Adrenal gland (tissue), 12 donors: Measurements from ENCODE around the gene FGF19. TPM values are rescaled to one million over a fixed set of nuclear protein-coding genes. Genes with fewer than 3 reads are reported as not detected.

ENCODE experiments used
- DNase-seq, 7 donors: peaks; one replicate each; pipeline ENCODE4 v3.0.0-alpha.2; 2019 to 2020
- H3K27ac ChIP-seq, 5 donors: fragments of 200-600 bp; sonication (generic) in 4 of 5; 1 replicate in 3 of 5; 2 replicates in 2 of 5; pipeline versions ENCODE4 v1.5.1 to v1.8.0; 2016 to 2020; ENCODE audit warnings: mild to moderate bottlenecking in 1 of 5
- H3K27me3 ChIP-seq: fragments of 200-600 bp; 2 replicates; pipeline ENCODE4 v1.8.0; 2021
- H3K36me3 ChIP-seq, 2 donors: fragments of 200-600 bp; replicated peaks in 1 of 2; 1 replicate in 1 of 2; 2 replicates in 1 of 2; pipeline versions ENCODE4 v1.5.1 to v1.8.0; 2018 to 2022
- H3K4me1 ChIP-seq, 2 donors: fragments of 200-600 bp; replicated peaks in 1 of 2; 1 replicate in 1 of 2; 2 replicates in 1 of 2; pipeline versions ENCODE4 v1.5.1 to v1.8.0; 2018 to 2021
- H3K4me3 ChIP-seq, 4 donors: fragments of 200-600 bp; sonication (generic) in 3 of 4; one replicate each; pipeline ENCODE4 v1.5.1; 2016 to 2018
- H3K9me3 ChIP-seq, 3 donors: fragments of 200-600 bp; sonication (generic) in 1 of 3; replicated peaks in 1 of 3; 1 replicate in 2 of 3; 2 replicates in 1 of 3; pipeline versions ENCODE4 v1.5.1 to v1.8.0; 2016 to 2021
- CTCF ChIP-seq, 6 experiments: fragments of 450-650 bp in 4 of 6; fragments of 200-600 bp in 2 of 6; sonication (generic) in 1 of 6; IDR thresholded peaks; 1 replicate in 5 of 6; 2 replicates in 1 of 6; pipeline versions ENCODE4 v1.5.1 to v1.8.0; 2016 to 2021; ENCODE audit warnings: antibody characterized with exemption in 6 of 6, mild to moderate bottlenecking in 2 of 6, moderate library complexity in 1 of 6
- POLR2A ChIP-seq, 2 donors: fragments of 450-650 bp; IDR thresholded peaks; one replicate each; pipeline ENCODE4 v1.6.1; 2017; ENCODE audit warnings: antibody characterized with exemption in 2 of 2, mild to moderate bottlenecking in 2 of 2, moderate library complexity in 1 of 2
- WGBS, 4 donors: extraction: QIAGEN DNeasy Blood & Tissue Kit in 2 of 4; methylation state at CpG; one replicate each; pipeline versions ENCODE4 v1.1.5 to v1.1.7; 2013 to 2017; 5-methylcytosine and 5-hydroxymethylcytosine counted together
- intact Hi-C, 2 donors: fragments of 100-400 bp; cut with DNase I; formaldehyde crosslinking; loops; one replicate each; pipeline versions ENCODE4 v1.14.1 to v1.15.0; 2022 to 2023
- polyA plus RNA-seq, 3 donors: library from polyadenylated mRNA; stranded (reverse); fragments of 200-250 nt in 2 of 3; fragments of 350-450 nt in 1 of 3; fragmentation: Illumina TruSeq in 1 of 3; extraction: RNeasy Lipid Tissue Mini Kit (QIAGEN cat#74804) in 1 of 3; gene quantifications; one replicate each; pipeline ENCODE4 v1.2.3, GENCODE V29; 2013 to 2014
- total RNA-seq, 9 donors: library from RNA; depleted of rRNA in 4 of 9; stranded (reverse); fragments of >200 nt in 4 of 9; fragments of 120-200 nt in 1 of 9; fragmentation: NEBNext Ultra II Directional in 1 of 9; extraction: Animal tissue kit (Norgen Biotek cat#: 25700) in 1 of 9; gene quantifications; one replicate each; pipeline versions ENCODE4 v1.1.0 to v1.2.4, GENCODE V29; 2013 to 2023
- donor health status: healthy with polysubstance abuse.
- donor health status: Bipolar disorder and iron deficiency.
- donor health status: DM: yes; HTN: yes; CAD: no.
- donor health status: DM: no; HTN: no; CAD: no.
- donor health status: DM: no; HTN: no; CAD: no.
- donor health status: DM: yes; HTN: yes; CAD: no.

FGF19 gene
- total and polyA plus RNA-seq, 12 donors, result not detected

DNA sequence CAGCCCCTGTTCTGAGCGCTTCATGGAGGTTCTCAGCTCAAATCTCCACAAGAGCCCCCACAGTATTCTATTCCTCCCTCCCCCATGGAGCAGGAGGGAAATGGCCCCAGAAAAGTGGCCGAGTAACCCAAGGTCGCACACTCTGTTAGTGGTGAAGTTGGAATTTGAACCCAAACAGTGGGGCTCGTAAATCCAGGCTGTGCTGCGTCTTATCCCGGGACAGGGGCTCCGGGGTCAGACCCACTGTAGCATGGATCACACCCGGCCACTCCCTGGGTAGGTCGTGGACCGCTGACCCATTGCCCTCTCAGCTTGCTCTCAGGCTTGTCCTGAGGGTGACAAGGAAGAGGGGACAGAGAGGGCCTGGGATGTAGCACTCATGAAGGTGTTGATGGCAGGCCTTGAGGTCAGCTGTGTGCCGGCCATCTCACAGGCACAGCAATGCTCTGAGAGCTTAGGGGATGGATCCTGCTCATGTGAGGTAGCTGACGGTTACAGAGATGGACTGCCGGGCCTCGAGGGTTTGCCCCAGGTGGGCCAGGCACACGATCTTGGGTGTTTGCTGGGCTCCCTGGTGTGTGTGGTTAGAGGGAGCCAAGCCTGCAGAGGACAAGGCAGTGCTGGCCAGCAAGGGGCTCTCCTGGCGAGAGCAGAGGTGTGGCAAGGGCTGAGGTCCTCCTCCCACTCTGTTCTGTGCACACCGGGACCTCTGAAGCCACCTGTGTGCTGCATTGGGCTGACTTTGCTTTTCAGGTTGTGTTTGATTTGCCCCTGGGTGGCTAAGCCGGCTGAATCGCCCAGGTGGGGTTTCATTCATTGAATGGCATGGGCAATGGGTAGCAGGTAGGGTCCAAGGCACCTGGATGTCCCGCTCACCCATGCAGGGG is 2.3 kb upstream of the FGF19 start:
- Histone ChIP-seq H3K4me3 (no peak overlapping the region), H3K27ac (no peak overlapping the region), H3K4me1 (peaks cover 0 to 5% of the 10 kb centered on the region in 2 donors), H3K9me3 (no peaks in the 10 kb centered on the region), H3K27me3 (peaks cover 61% of the 10 kb centered on the region), H3K36me3 (no peaks in the 10 kb centered on the region)
- no peak for DNase-seq
- TF ChIP-seq POLR2A (IDR thresholded peaks at IDR 0.05) (no peak), CTCF (IDR thresholded peaks at IDR 0.05) (no peak)
- WGBS, 4 donors, result 55 to 60% (median 58%) methylated on average over 13 to 20 of the region's 20 CpGs
- intact Hi-C loops, result no loop called here

DNA sequence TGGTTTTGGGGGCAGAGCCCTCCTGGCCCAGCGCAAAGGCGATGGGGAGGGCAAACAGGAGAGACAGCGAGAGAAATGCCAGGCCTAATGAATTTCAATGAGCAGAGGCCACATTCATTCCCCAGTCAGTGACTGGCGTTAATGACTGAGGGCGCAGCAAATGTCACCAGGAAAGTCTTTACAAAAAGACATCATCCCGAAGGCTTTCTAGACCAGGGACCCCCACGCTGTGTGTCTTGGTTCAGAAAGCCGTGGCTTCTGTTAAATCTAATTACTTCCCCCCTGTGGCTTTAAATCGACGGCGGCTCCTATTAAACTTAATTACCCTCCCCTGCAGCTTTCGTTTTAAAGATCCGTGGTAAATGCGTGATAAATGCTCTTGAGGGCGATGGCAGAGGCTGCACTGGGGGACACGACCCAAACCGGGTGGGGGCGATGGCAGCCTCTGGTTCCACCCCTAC is 1.6 kb upstream of the FGF19 start:
- Histone ChIP-seq H3K9me3 (no peaks in the 10 kb centered on the region), H3K4me3 (no peak overlapping the region), H3K36me3 (no peaks in the 10 kb centered on the region), H3K27me3 (peaks cover 67% of the 10 kb centered on the region), H3K4me1 (peaks cover 0 to 9% of the 10 kb centered on the region in 2 donors), H3K27ac (no peak overlapping the region)
- intact Hi-C loops, result no loop called here
- WGBS, 4 donors, result 24 to 36% (median 32%) methylated on average over 16 to 18 of the region's 18 CpGs
- no peak for DNase-seq
- TF ChIP-seq CTCF (IDR thresholded peaks at IDR 0.05), result no peak
- TF ChIP-seq POLR2A (IDR thresholded peaks at IDR 0.05), result no peak

GRCh38 chr11:69704508-69705253 is 859 bp upstream of the FGF19 start:
- no peak overlapping the region for H3K27ac ChIP-seq
- peaks cover 69% of the 10 kb centered on the region for H3K27me3 ChIP-seq
- H3K9me3 ChIP-seq, result no peaks in the 10 kb centered on the region
- intact Hi-C loops, result no loop called here
- H3K4me3 ChIP-seq, result no peak overlapping the region
- H3K4me1 ChIP-seq, result peaks cover 0 to 9% of the 10 kb centered on the region in 2 donors
- peak in 1 of 7 donors; percentile 8 for DNase-seq
- no peaks in the 10 kb centered on the region for H3K36me3 ChIP-seq
- TF ChIP-seq POLR2A (IDR thresholded peaks at IDR 0.05) (no peak), CTCF (IDR thresholded peaks at IDR 0.05) (peak in 4 of 6 experiments; percentile 14 to 39 (median 18))
- 4 to 7% (median 6%) methylated on average over 45 to 63 of the region's 63 CpGs for WGBS, 4 donors

DNA sequence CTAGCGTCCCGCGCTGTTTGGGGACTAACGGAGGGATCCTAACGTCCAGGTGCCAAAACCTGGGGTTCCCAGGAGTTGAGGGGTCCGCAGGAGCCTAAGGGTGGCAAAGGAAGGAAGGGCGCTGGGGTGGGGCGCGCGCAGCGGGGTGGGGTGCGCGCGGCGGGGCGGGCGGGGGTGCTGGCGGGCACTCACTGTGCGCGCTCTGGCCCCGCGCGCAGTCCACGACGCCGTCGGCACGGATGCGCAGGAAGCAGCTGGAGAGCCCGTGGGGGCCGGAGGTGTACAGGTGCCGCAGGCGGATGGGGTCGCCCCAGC is 412 bp downstream of the FGF19 start:
- Histone ChIP-seq H3K4me3 (no peak overlapping the region), H3K27ac (no peak overlapping the region), H3K36me3 (no peaks in the 10 kb centered on the region), H3K9me3 (no peaks in the 10 kb centered on the region), H3K27me3 (peaks cover 62% of the 10 kb centered on the region), H3K4me1 (peaks cover 0 to 9% of the 10 kb centered on the region in 2 donors)
- WGBS, 4 donors, result 1 to 3% (median 2%) methylated on average over 18 to 34 of the region's 34 CpGs; no CpG with 5 or more reads in 1 of the 4 donors
- TF ChIP-seq POLR2A (IDR thresholded peaks at IDR 0.05), result no peak
- no peak for TF ChIP-seq CTCF (IDR thresholded peaks at IDR 0.05)
- intact Hi-C loops, result no loop called here
- DNase-seq, result no peak
